ENCODE data around the gene MRPL46.

MRPL46 gene

DNA sequence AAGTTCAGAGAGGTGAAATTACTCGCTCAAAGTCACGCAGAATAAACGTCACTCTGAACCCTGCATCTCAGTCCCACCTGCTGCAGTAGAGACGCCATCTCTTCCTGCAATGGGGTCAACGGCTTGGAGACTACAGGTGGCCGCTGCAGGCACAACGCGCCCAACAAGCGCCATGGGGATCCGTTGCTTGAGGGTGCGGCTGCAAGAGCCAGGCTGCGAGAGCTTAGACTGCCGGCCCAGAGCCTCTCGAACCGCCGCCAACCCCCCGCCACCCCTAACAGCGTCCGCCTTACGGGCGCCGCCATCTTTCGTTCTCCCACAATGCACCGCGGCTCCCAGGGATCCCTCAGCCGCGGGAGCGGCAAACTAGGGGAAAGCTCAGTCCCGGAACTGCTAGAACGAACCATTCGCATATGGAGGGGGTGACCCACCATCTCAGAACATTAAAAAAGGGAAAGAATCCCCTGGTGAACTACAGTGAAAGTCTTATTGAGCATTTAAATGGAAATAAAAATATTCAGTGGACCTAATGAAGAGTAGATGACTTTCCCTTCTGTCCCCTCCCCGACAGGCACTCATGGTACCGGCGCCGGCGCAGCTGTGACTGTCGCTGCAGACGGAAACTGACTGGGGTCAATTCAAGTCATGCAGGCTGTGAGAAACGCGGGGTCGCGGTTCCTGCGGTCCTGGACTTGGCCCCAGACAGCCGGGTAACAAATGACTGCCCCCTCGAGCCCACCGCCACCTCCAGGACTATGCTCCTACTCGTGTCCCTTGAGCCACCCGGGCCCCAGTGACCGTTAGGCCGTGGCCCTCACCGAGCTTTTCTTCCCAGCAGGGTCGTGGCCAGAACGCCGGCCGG is at the start of gene MRPL46, which contains the start of gene MRPS11:
TSS of gene MRPL46 (minus strand) at position 316 of the 862 bp plus-strand sequence. CDS start at position 305, 11 bp downstream.
TSS of gene MRPS11 (plus strand) at position 636 of the 862 bp plus-strand sequence. CDS start at position 646, 10 bp downstream.
- peak; percentile 78 for DNase-seq (ENCODE audit: low read depth)

DNA sequence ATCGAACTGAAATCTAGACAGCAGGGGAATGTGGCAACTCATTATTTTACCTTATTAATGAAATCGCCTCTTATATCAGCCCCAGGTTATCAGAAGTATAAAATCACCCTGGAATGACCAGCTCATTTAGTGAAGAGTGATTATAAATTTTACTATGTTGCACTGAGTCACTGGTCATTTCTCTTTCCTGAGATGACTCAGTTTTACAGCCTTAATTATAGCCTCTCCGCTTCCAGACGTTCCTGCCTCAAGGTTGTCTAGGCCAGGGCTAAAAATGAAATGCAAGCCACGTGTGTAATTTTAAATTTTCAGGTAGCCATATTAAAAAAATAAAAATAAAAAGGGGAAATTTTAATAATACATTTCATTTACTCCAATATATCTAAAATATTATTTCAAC is 46.0 kb upstream of the MRPL46 start:
- DNase-seq (ENCODE audit: low read depth) = no peak

GRCh38 chr15:88512601-88513000 is 45.4 kb upstream of the MRPL46 start:
- no peak for DNase-seq (ENCODE audit: low read depth)

DNA sequence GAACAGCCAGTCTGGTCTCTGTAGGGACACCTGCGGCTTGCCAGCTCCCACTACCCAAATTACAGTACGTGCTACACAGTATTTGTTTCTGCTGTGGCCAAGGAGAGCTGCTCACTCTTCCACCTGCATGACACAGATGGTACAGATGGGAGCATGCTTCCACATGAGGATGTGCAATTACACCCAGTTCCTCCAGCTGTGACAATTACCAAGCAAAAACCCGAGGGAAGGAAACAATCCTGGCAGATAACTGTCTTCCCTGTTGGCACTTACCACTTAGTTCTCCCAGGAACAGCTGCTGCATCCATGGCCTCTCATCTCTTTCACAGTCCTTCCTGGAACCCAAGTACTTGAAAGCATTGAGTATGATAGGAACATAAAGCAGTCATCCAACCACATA is 44.9 kb upstream of the MRPL46 start:
- DNase-seq (ENCODE audit: low read depth) = no peak

DNA sequence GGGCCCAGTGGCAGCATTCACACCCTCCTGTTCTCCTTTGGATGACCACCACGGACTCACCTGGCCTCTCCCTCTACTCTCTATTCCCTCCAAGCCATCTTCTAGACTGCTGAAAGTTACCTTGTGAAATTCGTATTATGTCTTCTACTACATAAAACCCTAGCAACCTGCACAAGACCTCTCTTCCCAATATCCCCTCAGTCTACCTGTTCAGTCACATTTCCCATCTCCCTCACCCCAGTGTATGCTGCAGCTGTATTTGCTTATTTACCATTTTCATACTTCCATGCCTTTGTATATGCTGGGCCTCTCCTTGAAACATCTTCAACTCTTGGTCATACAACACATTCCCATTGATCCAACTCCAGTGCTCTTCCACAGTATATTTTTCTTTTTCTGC is 44.0 kb upstream of the MRPL46 start:
- DNase-seq (ENCODE audit: low read depth) = no peak

DNA sequence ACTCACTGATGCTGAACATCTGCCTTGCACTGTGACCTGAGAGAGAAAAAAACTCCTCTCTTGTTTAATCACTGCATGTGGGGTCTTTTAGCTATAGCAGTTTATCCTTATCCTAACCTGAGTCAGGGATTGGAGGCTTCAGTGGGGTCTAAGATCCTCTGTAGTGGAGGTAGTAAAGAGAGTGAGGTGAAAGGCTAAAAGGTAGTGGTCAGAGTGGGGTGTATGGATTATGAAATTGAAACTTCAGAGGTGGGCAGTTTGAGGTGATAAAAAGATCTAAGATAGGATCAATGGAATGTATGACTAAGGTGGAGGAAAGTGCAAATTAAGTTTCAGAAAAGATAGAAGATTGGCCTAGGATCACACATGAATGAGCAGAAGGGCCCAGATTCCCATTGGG is 42.8 kb upstream of the MRPL46 start:
- no peak for DNase-seq (ENCODE audit: low read depth)

DNA sequence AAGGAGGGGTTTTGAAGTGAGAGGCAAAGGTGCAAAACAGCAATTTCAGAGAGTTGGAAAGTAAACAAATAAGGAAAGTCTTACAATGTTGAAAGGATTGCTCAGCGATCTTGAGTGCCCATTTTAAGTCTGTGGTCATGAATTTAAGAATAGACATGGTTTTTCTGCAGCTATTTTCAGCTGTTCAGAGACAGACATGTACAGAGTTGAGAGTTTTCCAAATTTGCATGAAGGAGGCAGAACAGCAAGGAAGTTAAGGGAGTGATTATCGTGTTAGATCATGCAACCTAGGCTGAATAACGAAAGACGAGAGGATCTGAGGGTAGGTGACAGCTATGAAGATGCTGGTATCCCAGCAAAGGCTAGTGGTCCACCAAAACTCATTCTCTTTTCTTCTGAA is 42.1 kb upstream of the MRPL46 start:
- DNase-seq (ENCODE audit: low read depth) = no peak

- DNase-seq (ENCODE audit: low read depth) = no peak
These were observed 39.4 kb upstream of the MRPL46 start for GRCh38 chr15:88506628-88507027.

DNA sequence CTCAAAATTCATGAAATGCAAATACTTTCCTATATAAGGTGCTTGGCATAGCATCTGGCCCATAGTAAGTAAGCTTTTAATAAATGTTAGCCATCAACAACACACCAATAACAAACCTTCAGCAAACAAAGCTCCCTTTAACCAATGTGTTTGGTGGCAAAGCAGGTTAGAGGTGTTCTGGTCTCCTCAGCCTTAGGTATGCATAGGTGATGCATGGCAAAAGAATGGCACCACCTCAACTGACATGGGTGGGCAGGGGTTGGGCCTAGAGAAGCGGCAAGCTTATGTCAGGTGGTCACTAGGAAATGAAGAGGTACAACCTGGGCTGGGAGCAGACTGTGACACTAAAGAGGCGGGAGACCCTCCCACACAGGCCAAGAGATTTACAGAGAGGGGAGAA is 38.5 kb upstream of the MRPL46 start:
- no peak for DNase-seq (ENCODE audit: low read depth)

GRCh38 chr15:88504445-88504844 is 37.3 kb upstream of the MRPL46 start:
- DNase-seq (ENCODE audit: low read depth) = no peak

DNA sequence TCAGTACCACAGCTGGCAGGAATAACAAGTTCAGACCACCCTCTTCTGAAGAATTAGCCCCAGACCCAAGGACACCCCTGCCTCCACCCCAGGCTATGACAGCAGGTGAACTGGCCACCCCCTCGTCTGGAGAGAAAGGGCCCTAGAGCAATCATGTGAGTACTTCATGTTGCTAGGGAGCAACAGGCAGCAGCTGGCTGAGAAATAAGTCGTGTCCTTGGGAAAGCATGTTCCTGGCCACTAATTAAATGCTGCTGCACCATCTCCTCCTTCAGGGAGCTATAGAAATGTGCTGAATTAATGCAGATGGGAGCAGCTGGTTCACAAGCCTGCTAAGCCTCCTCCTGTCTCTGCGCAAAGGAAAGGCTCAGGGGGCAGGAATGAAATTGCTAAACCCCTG is 31.8 kb upstream of the MRPL46 start:
- DNase-seq (ENCODE audit: low read depth) = no peak

DNA sequence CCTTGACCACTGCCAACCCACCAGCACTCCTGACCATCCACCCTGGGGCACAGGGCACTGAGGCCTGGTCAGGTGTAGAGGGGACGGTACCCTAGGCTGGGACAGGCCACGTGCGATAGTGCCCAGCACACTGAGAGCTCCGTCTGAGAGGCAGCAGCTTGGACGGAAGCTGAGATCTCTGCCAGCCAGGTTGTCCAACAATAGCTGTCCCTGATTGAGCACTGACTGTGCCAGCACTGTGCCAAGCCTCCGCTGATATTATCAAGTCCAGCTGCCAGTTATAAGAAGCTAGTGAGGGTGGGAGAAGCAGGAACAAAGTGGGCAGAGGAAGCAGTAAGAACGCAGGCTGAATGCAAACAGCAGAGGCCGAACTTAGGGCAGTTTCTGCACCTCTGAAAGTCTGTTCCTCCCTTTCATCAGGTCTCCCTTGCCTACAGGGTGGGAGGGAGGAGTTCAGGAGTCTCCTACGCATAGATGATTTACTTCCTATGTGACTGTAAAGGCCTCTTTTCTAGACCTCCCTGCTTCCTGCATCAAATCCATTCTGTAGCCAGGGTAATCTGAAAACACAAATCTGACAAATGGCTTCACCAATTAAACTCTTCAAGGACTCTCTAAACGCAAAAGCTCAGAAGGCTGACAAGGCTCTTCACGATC is 30.0 kb upstream of the MRPL46 start:
- DNase-seq (ENCODE audit: low read depth) = no peak

GRCh38 chr15:88493844-88494243 is 26.7 kb upstream of the MRPL46 start:
- no peak for DNase-seq (ENCODE audit: low read depth)

GRCh38 chr15:88491158-88491557 is 24.0 kb upstream of the MRPL46 start:
- no peak for DNase-seq (ENCODE audit: low read depth)

DNA sequence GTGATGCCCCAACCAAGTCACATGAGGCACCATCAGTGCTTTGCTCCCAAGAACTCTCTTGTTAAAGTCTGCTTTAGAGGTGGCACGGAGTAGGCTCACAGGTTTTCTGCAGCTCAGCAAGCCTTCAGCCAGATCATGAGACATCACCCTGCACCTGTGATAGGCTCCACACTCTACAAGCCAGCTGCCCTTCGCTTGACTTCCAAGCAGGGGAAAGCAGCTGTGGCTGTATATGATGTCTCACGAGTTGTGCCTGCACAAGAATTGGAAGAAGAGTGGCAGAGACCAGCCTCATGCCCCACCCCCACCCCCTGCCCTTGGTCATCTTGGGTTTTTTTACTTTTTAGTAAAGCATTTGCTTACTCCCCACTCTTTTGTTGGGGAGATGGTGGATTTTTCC is 22.8 kb upstream of the MRPL46 start:
- DNase-seq (ENCODE audit: low read depth) = no peak

DNA sequence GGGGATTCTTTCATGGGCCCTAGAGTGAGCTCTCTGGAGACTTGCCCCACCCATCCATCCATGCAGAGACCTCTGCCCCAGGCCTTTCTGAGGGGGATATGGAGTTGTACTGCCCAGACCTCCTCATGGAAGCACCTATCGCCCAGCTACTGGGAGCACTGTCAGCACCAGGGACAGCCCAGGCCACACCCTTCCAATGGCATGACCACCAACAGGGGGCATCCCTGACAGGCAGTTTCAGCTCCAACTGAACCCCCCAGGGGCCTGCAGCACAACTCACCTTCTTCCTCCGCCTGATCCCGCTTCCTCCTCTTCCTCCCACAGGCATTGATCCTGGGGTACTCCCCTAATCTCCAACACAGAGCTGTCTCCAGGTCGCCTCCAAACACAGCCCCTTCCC is 22.1 kb upstream of the MRPL46 start:
- DNase-seq (ENCODE audit: low read depth) = no peak

- no peak for DNase-seq (ENCODE audit: low read depth)
These were observed 20.8 kb upstream of the MRPL46 start for GRCh38 chr15:88487796-88488523.

DNA sequence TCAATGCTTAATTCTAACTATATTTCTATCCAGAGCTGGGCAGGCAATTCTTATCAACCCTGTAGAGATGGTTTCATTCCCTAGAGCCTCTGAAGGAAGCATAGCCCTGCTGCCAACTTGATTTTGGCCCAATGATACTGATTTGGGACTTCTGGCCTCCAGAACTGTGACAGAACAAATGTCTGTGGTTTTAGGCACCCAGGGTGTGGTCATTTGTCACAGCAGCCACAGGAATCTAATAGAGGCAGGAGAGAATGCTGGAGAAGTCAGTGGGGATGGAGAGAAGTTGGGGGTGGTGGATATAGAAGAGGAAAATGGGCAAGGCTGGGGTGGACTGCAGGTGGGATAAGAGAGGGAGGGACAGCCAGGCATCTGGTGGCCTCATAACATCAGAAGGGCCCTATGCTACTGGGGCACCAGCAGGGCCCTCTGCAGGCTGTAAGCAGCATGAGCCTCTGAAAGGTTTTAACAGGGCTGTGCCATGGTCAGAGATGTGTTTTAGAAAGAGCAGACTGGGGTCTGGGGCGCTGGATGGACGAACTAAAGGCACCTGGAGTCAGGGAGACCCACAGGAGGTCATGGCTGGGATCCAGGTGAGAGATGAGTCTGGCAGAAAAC is 20.1 kb upstream of the MRPL46 start:
- DNase-seq (ENCODE audit: low read depth) = no peak

- no peak for DNase-seq (ENCODE audit: low read depth)
These were observed 17.6 kb upstream of the MRPL46 start for GRCh38 chr15:88484682-88485331.

- no peak for DNase-seq (ENCODE audit: low read depth)
These were observed 15.1 kb upstream of the MRPL46 start for GRCh38 chr15:88482263-88482662.

- no peak for DNase-seq (ENCODE audit: low read depth)
These were observed 13.8 kb upstream of the MRPL46 start for GRCh38 chr15:88480981-88481380.

DNA sequence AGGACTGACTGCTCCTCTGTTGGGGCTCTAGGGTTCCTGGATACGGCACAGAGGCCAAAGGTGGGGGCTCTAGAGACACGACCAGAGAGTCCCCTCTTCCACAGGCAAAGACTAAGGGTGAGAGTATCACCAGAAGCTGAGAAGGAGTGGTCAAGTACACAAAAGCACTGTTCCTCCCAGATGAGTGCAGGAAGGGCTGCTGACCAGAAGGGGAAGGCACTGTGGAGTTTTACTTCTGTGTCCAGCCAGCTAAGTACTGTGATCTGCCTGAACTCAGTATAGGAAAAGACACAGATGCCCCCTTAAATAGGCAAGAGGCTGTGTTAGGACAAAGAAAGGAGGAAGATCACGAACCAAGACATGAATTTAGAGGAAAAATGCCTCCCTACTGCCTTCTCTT is 12.0 kb upstream of the MRPL46 start:
- DNase-seq (ENCODE audit: low read depth) = no peak
